Mucosa of stomach (tissue), 1 donor: ENCODE measurements around the gene TP53RK.

Experiments used
- H3K27me3 ChIP-seq: one replicate; pipeline ENCODE4 v1.7.0; 2013; ENCODE audit warnings: mild to moderate bottlenecking, low read length; ENCODE audit not compliant: control insufficient read depth, insufficient read depth
- H3K36me3 ChIP-seq: one replicate; pipeline ENCODE4 v1.7.0; 2013; ENCODE audit warnings: low read length; ENCODE audit not compliant: control insufficient read depth, insufficient read depth
- H3K4me1 ChIP-seq: one replicate; pipeline ENCODE4 v1.7.0; 2013; ENCODE audit warnings: mild to moderate bottlenecking, low read length; ENCODE audit not compliant: control insufficient read depth, insufficient read depth
- H3K4me3 ChIP-seq: one replicate; pipeline ENCODE4 v1.7.0; 2013; ENCODE audit warnings: low read length
- H3K9ac ChIP-seq: one replicate; pipeline ENCODE4 v1.7.0; 2013; ENCODE audit warnings: mild to moderate bottlenecking, low read length, moderate library complexity
- H3K9me3 ChIP-seq: one replicate; pipeline ENCODE4 v1.7.0; 2013; ENCODE audit warnings: mild to moderate bottlenecking, low read length, moderate library complexity; ENCODE audit not compliant: control insufficient read depth
- donor health status: Pancreatic carcinoma.

The TP53RK gene

DNA sequence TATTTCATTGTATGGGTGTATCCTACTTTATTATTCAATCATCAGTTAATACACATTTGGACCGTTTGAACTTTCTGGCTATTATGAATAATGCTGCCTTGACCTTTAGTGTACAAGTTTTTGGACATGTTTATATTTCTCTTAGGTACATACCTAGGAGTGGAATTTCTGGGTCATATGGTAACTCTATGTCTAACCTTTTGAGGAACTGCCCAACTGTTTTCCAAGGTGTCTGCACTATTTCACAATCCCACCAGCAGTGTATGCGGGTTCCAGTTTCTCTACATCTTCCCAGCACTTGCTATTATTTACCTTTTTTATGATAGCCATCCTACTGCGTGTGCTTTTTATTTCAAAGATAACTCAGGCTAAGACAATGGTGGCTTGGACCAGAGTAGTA lies 23.6 kb downstream of the TP53RK start:
- no peak overlapping the region for H3K9ac ChIP-seq
- H3K4me1 ChIP-seq = no peaks in the 10 kb centered on the region
- H3K9me3 ChIP-seq = no peaks in the 10 kb centered on the region
- H3K36me3 ChIP-seq = no peaks in the 10 kb centered on the region
- H3K4me3 ChIP-seq = no peak overlapping the region
- H3K27me3 ChIP-seq = no peaks in the 10 kb centered on the region

DNA sequence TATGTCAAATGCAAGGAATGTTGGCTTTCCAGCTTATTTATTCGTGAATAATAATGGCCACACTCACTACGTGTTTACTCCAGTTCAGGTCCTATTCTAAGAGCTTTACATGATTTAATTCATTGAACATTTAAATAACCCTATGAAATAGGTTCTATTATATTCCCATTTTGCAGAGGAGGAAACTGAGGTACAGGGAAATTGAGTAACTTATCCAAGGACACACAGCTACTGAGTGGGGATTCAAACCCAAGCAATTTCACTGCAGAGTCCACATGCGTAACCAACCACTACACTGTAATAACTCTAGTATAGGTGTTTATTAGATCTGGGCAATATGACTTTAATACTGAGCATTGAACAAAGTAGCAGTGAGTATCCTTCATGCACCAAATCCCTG lies 25.7 kb downstream of the TP53RK start:
- H3K27me3 ChIP-seq = no peaks in the 10 kb centered on the region
- no peaks in the 10 kb centered on the region for H3K4me1 ChIP-seq
- no peaks in the 10 kb centered on the region for H3K9me3 ChIP-seq
- H3K4me3 ChIP-seq = no peak overlapping the region
- no peaks in the 10 kb centered on the region for H3K36me3 ChIP-seq
- H3K9ac ChIP-seq = no peak overlapping the region

DNA sequence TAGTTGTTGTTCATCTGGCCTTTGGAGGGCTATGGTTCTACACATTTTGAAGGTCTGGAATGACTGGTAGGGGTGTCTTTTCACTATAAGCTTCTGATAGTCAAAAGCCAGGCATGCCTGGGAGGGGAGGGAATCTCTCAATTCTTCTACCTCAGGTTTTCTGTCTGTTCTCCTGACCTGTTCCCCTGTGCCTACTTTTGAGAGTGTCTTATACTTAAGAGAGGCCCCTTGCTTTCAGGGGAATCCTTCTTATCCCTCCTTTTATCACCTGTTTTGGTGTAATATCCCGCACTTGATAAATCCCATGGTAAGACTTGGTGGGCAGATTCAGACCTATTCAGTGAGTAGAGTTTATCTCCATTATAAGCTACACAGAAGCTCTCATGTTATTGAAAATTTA lies 27.6 kb downstream of the TP53RK start:
- Histone ChIP-seq H3K9ac (no peak overlapping the region), H3K27me3 (no peaks in the 10 kb centered on the region), H3K36me3 (no peaks in the 10 kb centered on the region), H3K9me3 (no peaks in the 10 kb centered on the region), H3K4me1 (no peaks in the 10 kb centered on the region), H3K4me3 (no peak overlapping the region)

DNA sequence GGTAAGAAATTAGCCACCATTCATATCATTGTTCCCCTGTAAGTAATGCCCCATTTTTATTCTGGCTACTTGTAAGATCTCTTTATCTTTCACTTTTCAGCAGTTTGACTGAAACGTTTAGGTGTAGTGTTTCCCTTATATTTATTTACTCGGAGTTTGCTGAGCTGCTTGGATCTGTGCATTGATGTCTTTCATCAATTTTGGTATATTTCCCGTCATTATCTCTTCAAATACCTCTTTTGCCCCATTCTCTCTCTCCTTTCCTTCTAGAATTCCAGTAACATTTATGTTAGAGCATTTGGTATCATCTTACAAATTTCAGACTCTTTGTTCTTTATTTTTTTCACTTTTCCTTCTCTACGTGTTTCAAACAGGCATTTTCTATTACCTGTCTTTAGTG lies 28.8 kb downstream of the TP53RK start:
- Histone ChIP-seq H3K4me1 (no peaks in the 10 kb centered on the region), H3K4me3 (no peak overlapping the region)

DNA sequence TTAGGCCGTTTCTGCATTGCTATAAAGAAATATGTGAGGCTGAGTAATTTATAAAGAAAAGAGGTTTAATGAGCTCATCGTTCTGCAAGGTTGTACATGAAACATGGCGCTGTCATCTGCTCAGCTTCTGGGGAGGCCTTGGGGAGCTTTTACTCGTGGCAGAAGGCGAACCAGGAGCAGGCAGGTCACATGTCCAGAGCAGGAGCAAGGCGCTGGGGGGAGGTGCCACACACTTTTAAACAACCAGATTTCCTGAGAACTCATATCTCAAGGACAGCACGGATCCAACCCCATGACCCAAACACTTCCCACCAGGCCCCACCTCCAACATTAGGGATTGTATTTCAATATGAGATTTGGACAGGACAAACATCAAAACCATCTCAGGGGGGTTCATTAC lies 31.6 kb downstream of the TP53RK start:
- H3K4me3 ChIP-seq = no peak overlapping the region
- H3K9ac ChIP-seq = no peak overlapping the region
- H3K27me3 ChIP-seq = no peaks in the 10 kb centered on the region
- H3K36me3 ChIP-seq = no peaks in the 10 kb centered on the region
- no peaks in the 10 kb centered on the region for H3K4me1 ChIP-seq
- H3K9me3 ChIP-seq = no peaks in the 10 kb centered on the region

More for the DNA sequence above, 28.8 kb downstream of the TP53RK start:
- Histone ChIP-seq H3K36me3 (no peaks in the 10 kb centered on the region), H3K27me3 (no peaks in the 10 kb centered on the region), H3K9ac (no peak overlapping the region), H3K9me3 (no peaks in the 10 kb centered on the region)

DNA sequence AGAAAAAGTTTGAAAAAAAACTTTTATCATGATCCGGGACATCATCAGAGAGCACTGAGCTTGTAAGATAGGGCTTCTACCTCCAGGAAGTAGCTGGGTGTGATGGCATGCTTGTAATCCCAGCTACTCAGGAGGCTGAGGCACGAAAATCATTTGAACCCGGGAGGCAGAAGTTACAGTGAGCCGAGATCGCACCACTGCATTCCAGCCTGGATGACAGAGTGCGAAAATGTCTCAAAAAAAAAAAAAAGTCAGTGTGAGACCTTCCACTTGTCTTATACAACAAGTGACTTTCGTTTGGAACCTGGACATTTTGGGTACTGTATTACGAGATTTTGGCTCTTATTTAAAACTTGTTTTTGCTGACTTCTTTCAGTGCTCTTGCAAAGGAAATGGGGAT lies 32.1 kb downstream of the TP53RK start:
- H3K36me3 ChIP-seq = no peaks in the 10 kb centered on the region
- H3K9me3 ChIP-seq = no peaks in the 10 kb centered on the region
- H3K27me3 ChIP-seq = no peaks in the 10 kb centered on the region
- H3K4me3 ChIP-seq = no peak overlapping the region
- H3K9ac ChIP-seq = no peak overlapping the region
- no peaks in the 10 kb centered on the region for H3K4me1 ChIP-seq

DNA sequence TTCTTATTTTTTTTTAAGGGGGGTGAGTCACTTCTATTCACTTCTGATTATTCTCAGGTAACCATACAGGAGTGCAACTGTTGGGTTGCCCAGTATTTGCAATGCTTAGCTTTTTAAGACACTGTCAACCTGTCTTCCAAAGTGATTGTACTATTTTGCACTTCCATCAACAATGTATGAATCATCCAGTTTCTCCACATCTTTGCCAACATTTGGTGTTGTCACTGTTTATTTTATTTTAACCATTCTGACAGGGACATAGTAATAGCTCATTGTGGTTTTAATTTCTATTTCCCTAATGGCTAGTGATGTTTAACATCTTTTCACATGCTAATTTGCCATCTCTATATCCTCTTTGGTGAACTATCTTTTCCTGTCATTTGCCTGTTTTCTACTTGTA lies 36.5 kb downstream of the TP53RK start:
- Histone ChIP-seq H3K9ac (no peak overlapping the region), H3K27me3 (peaks cover 14% of the 10 kb centered on the region), H3K36me3 (no peaks in the 10 kb centered on the region), H3K9me3 (no peaks in the 10 kb centered on the region), H3K4me1 (no peaks in the 10 kb centered on the region), H3K4me3 (no peak overlapping the region)

DNA sequence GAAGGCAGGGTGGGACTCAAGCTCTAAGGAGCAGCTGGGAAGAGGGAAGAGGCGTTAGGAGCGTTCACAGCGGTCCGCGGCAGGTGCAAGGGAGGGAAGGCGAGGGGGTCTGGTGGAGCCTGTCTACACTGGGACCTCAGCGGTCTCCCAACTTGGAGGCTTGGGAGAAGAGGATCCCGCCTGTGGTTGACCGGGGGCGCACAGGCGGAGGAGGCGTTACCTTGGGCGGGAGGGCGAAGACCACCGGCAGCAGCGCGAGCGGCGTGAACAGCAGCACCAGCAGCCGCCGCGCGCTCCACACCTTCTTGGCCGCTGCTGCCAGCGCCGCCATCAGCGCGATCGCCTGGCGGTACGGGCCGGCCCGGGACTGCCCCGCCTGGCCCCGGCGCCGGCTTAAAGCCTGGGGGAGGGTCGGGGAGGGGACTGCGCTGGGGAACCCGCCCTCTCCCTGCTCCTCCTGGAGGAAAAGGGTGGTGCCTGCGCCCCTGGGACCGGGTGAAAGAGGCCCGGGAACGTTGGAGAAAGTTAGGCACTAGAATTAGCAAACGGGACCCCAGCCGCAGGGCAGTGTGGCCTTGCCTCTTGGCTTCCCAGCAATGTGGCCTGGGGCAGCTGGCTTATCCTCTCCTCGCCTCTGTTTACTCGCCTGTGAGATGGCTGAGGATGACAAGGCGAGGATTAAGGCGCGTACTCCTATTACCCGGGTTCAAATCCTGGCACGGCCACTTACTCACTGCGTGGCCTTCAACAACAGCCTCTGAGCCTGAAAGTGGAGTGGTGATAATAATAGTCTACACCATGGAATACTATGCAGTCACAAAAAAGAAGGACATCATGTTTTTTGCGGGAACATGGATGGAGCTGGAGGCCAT lies 37.9 kb downstream of the TP53RK start, which contains the start of gene SLC13A3:
Gene SLC13A3 (minus strand): TSS at position 369 of the 872 bp plus-strand sequence. CDS start 38 bp downstream, at position 331.
- Histone ChIP-seq H3K4me1 (no peaks in the 10 kb centered on the region), H3K4me3 (no peak within 1 kb of the TSS), H3K36me3 (no peaks in the 10 kb centered on the region), H3K27me3 (peaks cover 14% of the 10 kb centered on the region), H3K9me3 (no peaks in the 10 kb centered on the region), H3K9ac (no peak within 1 kb of the TSS)

DNA sequence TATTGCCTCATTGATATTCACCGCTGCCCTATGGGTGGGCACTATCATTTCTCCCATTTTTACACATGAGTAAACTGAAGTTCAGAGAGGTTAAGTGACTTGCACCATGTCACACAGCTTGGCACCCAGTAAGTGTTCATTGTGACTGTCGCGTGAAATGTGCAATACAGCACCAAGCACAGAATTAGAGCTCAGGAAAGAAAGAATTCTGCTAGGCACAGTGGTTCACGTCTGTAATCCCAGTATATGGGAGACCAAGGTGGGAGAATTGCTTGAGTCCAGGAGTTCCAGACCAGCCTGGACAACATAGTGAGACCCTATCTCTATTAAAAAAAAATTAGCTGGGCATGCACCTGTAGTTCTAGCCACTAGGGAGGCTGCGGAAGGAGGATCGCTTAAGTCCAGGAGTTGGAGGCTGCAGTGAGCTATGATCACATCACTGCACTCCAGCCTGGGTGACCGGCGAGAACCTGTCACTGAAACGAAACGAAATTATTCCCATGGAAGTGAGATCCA lies 38.6 kb downstream of the TP53RK start:
- H3K9ac ChIP-seq = no peak overlapping the region
- H3K27me3 ChIP-seq = peaks cover 14% of the 10 kb centered on the region
- H3K4me1 ChIP-seq = no peaks in the 10 kb centered on the region
- no peak overlapping the region for H3K4me3 ChIP-seq
- H3K36me3 ChIP-seq = no peaks in the 10 kb centered on the region
- no peaks in the 10 kb centered on the region for H3K9me3 ChIP-seq

DNA sequence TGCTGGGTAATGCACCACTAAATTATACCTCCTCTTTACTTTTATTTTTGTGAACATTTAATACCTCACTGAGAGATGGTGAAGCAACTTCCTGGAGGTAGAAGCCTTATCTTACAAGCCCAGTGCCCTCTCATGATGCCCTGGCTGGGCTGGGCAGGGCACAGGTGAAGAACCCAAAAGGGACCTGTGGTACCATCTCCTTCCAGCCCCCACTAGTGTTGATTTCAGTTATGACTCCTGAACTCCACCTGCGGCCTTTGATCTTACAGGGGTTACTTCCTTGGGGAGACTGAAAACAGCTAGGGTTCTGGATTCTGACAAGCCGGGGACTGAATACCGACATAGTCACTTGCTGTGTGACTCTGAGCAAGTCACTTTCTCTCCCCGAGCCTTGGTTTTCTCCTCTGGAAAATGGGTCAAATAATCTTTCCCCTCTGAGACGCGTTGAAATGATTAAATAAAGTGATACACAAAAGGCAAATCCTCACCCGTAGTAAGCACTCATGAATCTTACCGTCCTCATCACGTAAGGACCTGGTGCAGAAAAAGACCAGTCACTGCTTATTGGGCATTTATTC lies 39.2 kb downstream of the TP53RK start:
- Histone ChIP-seq H3K9me3 (no peaks in the 10 kb centered on the region), H3K36me3 (no peaks in the 10 kb centered on the region), H3K4me3 (no peak overlapping the region), H3K9ac (no peak overlapping the region), H3K4me1 (no peaks in the 10 kb centered on the region), H3K27me3 (peaks cover 14% of the 10 kb centered on the region)

DNA sequence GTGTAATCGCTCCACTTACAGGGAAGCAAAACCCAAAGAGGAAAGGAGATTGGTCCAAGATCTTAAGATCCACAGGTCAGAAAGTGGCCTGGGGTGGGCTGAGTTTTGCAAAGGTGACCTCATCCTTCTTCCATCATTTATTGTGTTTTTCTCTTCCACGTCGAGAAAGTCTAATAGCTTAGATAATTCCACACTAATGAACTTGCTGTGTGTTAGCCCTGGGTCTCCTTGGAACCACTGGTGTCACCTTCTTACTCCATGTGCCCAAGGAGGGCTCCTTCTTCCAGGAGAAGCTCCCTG lies 39.6 kb downstream of the TP53RK start:
- H3K36me3 ChIP-seq = no peaks in the 10 kb centered on the region
- H3K9me3 ChIP-seq = no peaks in the 10 kb centered on the region
- H3K9ac ChIP-seq = no peak overlapping the region
- peaks cover 14% of the 10 kb centered on the region for H3K27me3 ChIP-seq
- no peaks in the 10 kb centered on the region for H3K4me1 ChIP-seq
- no peak overlapping the region for H3K4me3 ChIP-seq

DNA sequence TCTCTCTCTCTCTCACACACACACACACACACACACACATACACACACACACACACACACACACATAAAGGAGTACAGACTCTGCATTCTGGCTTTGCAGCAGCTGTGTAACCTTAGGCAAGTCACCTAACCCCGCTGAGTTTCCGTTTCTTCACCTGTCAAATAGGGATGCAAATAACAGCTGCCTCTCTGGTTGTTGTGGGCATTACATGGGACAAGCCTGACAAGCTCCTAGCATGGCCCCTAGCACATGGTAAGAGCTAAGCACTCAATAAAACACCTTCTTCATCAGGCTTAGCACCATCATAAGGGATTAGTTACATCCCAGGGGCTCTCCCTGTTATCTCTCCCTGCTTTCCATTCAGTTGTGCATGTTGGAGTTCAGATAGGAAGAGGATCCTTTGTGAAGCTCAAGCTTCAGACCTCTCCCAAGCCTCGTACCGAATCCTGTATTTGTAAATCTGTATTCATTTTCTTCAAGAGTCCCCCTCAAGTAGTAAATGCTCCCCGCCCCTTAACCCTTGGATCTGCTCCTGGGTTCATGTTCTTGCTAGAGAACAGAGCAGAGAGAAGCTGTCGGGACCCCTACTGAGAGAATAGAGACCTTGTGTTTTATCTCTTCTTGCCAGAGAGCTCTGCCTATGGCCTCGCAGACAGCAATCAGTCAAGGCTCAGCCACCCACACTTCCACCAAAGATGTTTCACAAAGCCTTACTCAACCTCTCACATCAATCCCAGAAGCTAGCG lies 40.2 kb downstream of the TP53RK start:
- Histone ChIP-seq H3K4me1 (no peaks in the 10 kb centered on the region), H3K9ac (no peak overlapping the region), H3K36me3 (no peaks in the 10 kb centered on the region), H3K27me3 (peaks cover 14% of the 10 kb centered on the region), H3K9me3 (no peaks in the 10 kb centered on the region), H3K4me3 (no peak overlapping the region)
